SK-N-SH (cell line): ENCODE measurements around the gene RASGEF1C.

Experiments used
- CTCF ChIP-seq: fragments of 200-600 bp; sonication (generic); IDR thresholded peaks from 2 replicates; pipeline ENCODE4 v1.6.1; 2017; ENCODE audit warnings: antibody characterized with exemption, mild to moderate bottlenecking, moderate library complexity
- EZH2phosphoT487 ChIP-seq: fragments of 200-600 bp; sonication (generic); IDR thresholded peaks from 2 replicates; pipeline ENCODE4 v1.6.1; 2017; ENCODE audit warnings: low read depth, mixed run types, mild to moderate bottlenecking, antibody characterized with exemption, moderate library complexity, borderline replicate concordance
- FOXM1 ChIP-seq: IDR thresholded peaks from 2 replicates; pipeline ENCODE4 v1.4.0; 2012; ENCODE audit warnings: low read depth, mild to moderate bottlenecking
- GATA2 ChIP-seq: sonication (generic); formaldehyde crosslinking; IDR thresholded peaks from 2 replicates; pipeline ENCODE4 v1.5.0; 2020; ENCODE audit warnings: mild to moderate bottlenecking, missing genetic modification reagents
- JUND ChIP-seq: IDR thresholded peaks from 2 replicates; pipeline ENCODE4 v1.4.0; 2012
- NFIC ChIP-seq: IDR thresholded peaks from 2 replicates; pipeline ENCODE4 v1.4.0; 2012; ENCODE audit warnings: borderline replicate concordance
- POLR2AphosphoS5 ChIP-seq: IDR thresholded peaks from 2 replicates; pipeline ENCODE4 v1.6.1; 2012; ENCODE audit warnings: low read depth, low read length
- RAD21 ChIP-seq: IDR thresholded peaks from 2 replicates; pipeline ENCODE4 v1.6.1; 2012; ENCODE audit warnings: mild to moderate bottlenecking, low read length
- REST ChIP-seq: IDR thresholded peaks from 2 replicates; pipeline ENCODE4 v1.6.1; 2012; ENCODE audit warnings: mild to moderate bottlenecking, low read depth, low read length, moderate library complexity
- SIN3A ChIP-seq: IDR thresholded peaks from 2 replicates; pipeline ENCODE4 v1.6.1; 2012; ENCODE audit warnings: low read depth, mild to moderate bottlenecking, low read length, moderate library complexity, borderline replicate concordance
- SMC3 ChIP-seq: IDR thresholded peaks from 2 replicates; pipeline ENCODE4 v1.6.1; 2012; ENCODE audit warnings: low read depth, low read length, improper control_type of control experiment
- TEAD4 ChIP-seq: IDR thresholded peaks from 2 replicates; pipeline ENCODE4 v1.4.0; 2012; ENCODE audit warnings: mild to moderate bottlenecking, borderline replicate concordance; ENCODE audit not compliant: insufficient read depth
- USF2 ChIP-seq: fragments of 150-350 bp; IDR thresholded peaks from 2 replicates; pipeline ENCODE4 v1.6.1; 2017; ENCODE audit warnings: antibody characterized with exemption, low read length, low read depth, borderline replicate concordance

- TF ChIP-seq CTCF (no peak), RAD21 (no peak), TEAD4 (no peak), EZH2phosphoT487 (no peak), REST (no peak), FOXM1 (no peak), USF2 (no peak), NFIC (no peak), GATA2 (CRISPR knock-in tag) (no peak), SMC3 (no peak), SIN3A (no peak), POLR2AphosphoS5 (no peak), JUND (no peak)
These were observed 7.7 kb upstream of the RASGEF1C start for GRCh38 chr5:180216646-180217171.
